ENCODE measurements around the gene SH3PXD2B. TPM values are rescaled to one million over a fixed set of nuclear protein-coding genes. Genes with fewer than 3 reads are reported as not detected.

SH3PXD2B gene
- total and polyA plus RNA-seq, 2 of the 13 experiments (the other 11 are each of a cell fraction or from before 2014, with no cell fraction given): 3.4 to 4.6 TPM

- TF ChIP-seq SNAPC4 (CRISPR knock-in tag; IDR thresholded peaks at IDR 0.05): no peak
- no peak for TF ChIP-seq ZC3H13 (CRISPR knock-in tag; IDR thresholded peaks at IDR 0.05)
- TF ChIP-seq ZNF776 (CRISPR knock-in tag; IDR thresholded peaks at IDR 0.05): no peak
- TF ChIP-seq MIER2 (CRISPR knock-in tag; IDR thresholded peaks at IDR 0.05): no peak
- no peak for TF ChIP-seq ATF6 (CRISPR knock-in tag; conservative IDR thresholded peaks at IDR 0.05)
- 0 out of 2 replicates have a peak, but pooled peaks have one; percentile 7 for TF ChIP-seq NFIC (IDR thresholded peaks at IDR 0.05; ENCODE audit: low read length)
- no peak for TF ChIP-seq SMAD1 (CRISPR knock-in tag; IDR thresholded peaks at IDR 0.05; ENCODE audit: borderline replicate concordance, low read depth)
- TF ChIP-seq HHEX (CRISPR knock-in tag; IDR thresholded peaks at IDR 0.05): peak; percentile 98
- peak; percentile 69; the same call in 1 of the 2 replicates for TF ChIP-seq FOXO1 (CRISPR knock-in tag; IDR thresholded peaks at IDR 0.05)
- TF ChIP-seq MTERF4 (CRISPR knock-in tag; IDR thresholded peaks at IDR 0.05): no peak
- TF ChIP-seq ZNF777 (CRISPR knock-in tag; IDR thresholded peaks at IDR 0.05): no peak
- no peak for TF ChIP-seq KLF11 (CRISPR knock-in tag; IDR thresholded peaks at IDR 0.05)
- TF ChIP-seq ZNF850 (CRISPR knock-in tag; conservative IDR thresholded peaks at IDR 0.05): no peak
- no peak for TF ChIP-seq ZNF251 (CRISPR knock-in tag; IDR thresholded peaks at IDR 0.05)
- no peak for TF ChIP-seq NFYC (CRISPR knock-in tag; IDR thresholded peaks at IDR 0.05)
- TF ChIP-seq ARID5B (CRISPR knock-in tag; IDR thresholded peaks at IDR 0.05): peak; percentile 86
- TF ChIP-seq SIN3A (IDR thresholded peaks at IDR 0.05; ENCODE audit: borderline replicate concordance, low read depth, low read length): no peak
- TF ChIP-seq TBX3 (IDR thresholded peaks at IDR 0.05; ENCODE audit: borderline replicate concordance): peak; percentile 82; the same call in 1 of the 2 replicates
These were observed 25.8 kb downstream of the SH3PXD2B start (continued) for GRCh38 chr5:172428224-172429166.
